GM21576 (cell line): ENCODE measurements around the gene MTG1.
"Not testable (repeated sequence)": the region's sequence is repeated elsewhere in the genome, so short reads cannot be mapped to it uniquely, and the experiment has no call there.

Source experiments
- ATAC-seq: cut with Tn5 transposase; IDR thresholded peaks from one replicate; pipeline ENCODE4 v1.9.1; 2021; ENCODE audit warnings: mild to moderate bottlenecking, moderate library complexity; ENCODE audit not compliant: unreplicated experiment

MTG1 gene

DNA sequence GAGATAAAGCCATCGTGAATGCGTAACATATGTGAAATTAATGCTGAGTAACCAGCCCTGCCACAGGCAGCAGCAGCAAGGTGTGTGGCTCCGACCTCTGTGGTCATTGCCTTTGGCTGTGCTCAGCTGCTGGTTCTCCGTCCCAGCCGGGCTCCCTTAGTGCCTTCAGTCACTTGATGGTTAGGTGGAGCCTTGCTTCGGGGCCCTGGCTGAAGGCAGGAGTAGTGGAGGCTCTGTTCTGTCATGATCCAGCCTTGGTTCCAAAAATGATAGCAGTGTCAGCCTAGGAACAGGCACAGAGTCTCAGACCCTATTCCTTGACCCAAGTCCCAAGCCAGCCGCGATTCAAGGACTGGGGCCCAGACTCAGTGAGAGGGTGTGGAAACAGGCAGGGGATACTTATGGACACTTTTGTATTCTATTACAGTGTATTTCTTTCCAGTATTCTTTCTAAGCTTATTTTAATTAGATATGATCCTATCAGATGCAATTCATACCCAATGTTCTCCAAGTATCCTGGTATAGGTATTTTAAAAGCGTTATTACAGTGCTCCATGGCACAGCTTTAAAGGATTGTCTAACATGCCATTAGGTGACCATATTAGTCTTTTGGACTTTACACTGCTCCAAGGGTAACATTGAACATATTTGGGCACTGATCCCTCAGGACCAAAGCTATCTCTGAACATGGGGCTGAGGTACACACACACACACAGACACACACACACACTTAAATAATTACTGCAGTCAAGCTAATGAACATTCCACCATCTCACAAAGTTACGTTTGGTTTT, 68.8 kb downstream of the MTG1 start:
- ATAC-seq = no peak

DNA sequence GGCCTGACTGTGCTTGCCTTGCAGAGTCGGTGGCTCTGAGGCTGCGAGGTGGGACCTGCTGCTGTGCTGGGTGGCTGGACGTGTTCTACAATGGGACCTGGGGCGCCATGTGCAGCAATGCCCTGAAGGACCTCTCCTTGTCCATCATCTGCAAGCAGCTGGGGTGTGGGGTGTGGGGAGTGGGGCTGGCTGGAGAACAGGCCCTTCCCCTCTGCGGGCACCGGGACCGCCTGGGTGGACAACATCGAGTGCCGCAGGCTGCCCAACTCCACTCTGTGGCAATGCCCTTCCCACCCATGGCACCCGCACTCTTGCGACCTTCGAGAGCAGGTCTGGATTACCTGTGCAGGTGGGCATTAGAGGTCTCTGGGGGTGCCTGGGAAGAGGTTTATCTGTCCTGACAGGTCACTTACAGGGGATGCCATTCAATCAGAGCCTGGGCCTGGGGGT, 70.7 kb downstream of the MTG1 start:
- no peak for ATAC-seq

DNA sequence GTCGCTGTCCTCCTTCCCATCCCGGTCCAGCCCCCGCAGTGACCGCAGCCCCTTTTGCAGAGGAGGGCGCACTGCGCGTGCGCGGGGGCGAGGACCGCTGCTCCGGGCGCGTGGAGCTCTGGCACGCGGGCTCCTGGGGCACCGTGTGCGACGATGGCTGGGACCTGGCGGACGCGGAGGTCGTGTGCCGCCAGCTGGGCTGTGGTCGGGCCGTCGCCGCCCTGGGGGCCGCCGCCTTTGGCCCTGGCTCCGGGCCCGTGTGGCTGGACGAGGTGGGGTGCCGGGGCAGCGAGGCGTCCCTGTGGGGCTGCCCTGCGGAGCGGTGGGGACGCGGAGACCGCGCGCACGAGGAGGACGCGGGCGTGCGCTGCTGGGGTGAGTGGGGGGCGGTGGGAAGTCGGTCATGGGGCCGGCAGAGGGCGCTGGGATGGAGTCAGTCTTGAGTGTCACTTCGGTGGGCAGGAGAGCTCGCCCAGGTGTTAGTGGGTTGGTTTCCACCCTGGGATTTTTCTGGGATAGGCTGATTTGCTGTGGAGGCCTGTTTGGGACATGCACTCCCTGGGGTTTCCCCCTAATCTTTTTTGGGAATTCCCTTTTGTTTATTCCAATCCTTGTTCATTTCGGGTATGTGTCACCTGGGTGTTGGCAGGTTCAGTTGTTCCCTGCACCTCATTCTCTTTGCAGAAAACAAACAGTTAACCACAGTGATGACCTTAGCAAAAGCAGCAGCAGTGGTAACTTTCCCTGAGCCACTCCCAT, 71.4 kb downstream of the MTG1 start:
- no peak for ATAC-seq

DNA sequence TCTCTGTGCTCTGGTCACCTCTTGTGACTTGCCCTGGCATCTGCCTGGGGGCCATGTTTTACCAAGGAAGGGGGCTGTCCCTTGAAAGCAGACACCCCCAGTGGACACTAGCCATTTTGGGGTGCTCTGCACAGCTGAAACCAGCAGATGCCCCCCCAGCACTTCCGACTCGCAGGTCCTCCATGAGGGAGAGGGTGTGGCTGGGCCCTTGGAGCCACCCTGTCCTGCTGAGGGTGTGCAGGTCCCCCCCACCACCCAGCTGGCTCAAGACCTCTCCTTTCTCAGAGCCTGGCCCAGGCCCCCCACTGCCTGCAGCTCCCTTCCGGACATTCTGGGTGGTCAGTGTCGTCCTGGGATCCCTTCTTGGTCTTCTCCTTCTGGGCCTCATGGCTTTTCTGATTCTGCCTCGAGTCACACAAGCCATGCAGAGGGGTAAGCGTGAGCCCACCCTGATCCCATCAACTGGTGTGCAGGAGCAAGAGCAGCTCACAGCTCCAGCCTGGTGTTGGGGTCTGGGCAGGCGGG, 72.1 kb downstream of the MTG1 start:
- no peak for ATAC-seq

DNA sequence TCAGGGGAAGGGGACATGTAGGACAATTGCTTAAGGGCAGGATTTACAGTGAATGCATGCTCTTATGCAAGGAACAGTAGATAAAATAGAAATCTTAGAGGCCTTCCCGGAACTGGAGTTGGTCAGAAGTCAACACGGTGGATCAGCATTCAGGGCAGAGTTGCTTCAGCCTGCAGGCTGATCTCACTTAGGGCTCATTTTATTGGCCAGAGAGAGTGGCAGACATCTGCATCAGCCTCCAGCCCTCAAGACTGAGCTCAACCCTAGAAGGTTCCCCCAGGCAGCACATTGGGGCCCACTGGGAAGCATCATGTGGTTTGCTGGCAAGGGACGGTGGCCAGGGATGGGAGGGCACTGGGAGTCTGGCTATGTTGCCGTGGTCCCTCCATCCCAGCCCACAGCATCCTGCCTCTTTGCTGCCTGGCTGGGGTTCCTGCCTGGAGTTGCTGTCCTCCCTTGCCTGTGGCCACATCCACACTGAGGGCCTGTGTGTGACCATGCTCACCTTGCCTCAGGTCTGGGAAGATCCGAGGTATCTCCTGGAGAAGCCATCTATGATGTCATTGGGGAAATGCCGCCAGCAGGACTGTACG, 72.8 kb downstream of the MTG1 start:
- no peak for ATAC-seq

DNA sequence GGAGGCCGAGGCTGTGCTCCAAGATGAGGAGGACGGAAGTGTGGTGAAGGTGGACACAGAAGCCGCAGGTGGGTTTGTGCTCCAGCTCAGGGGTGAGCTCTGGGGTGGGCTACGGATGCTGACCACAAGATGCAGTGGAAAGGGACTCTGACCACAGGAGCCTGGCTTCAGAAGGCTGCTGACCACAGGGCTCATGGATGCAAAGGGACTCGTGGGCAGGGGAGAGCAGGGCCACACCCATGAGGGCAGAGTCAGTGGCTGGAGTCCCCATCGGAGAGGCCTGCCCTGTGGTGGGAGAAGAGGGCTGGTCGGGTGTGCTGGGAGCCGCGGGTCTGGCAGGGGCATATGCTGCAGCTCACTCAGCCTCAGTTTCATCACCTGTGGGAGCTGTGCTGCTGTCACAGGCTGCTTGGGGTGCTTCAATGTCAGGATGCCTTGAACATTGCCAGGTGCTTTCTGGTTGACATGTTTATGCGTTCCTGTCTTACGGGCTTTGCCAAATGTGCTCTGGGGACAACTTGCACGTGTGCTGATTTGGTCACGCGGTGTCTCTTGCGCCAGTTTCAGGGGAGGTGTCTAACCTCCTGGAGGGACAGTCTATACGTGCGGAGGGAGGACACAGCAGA, 73.4 kb downstream of the MTG1 start:
- ATAC-seq = no peak

DNA sequence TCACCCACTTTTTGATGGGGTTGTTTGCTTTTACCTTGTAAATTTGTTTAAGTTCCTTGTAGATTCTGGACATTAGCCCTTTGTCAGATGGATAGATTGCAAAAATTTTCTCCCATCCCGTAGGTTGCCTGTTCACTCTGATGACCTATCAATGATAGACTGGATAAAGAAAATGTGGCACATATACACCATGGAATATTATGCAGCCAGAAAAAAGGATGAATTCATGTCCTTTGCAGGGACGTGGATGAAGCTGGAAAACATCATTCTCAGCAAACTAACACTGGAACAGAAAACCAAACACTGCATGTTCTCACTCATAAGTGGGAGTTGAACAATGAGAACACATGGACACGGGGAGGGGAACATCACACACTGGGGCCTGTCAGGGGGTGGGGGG, 75.2 kb downstream of the MTG1 start:
- not testable (repeated sequence) for ATAC-seq

DNA sequence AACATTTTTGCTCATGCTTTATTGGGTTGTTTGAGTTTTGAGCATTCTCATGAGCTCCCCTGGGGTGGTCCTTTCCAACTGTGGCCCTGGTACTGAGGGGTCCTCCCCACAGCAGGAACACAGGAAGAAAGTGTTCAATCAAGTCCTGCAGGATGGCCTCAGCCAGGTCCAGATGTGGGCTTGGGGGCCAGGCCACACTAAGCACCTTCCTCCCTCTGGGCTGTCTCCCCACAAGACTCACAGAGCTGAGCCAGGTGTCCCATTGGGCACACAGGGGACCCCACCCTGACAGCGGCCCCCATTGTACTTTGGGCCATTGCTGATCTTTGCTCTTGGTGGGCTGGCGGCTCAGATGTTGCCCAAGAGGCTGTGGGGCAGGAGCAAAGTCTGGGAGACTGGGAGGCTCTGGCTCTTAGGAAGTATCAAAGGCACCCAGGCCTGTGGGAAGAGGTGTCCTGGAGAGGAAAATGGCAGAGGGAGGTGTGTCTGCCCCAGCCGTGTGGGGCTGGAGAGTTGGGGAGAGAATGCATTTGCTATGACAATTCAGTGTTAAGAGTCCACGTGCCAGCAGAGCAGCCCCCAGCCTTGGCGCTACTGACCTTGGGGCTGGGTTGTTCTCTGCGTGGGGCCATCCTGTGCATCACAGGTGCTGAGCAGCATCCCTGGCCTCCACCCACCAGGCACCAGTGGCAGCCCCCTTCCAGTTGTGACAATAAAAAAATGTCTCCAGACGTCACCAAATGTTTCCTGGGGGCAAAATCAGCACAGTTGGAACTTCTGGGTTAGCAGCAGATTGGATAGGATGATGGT, 77.5 kb downstream of the MTG1 start:
- ATAC-seq = no peak
